CD4-positive, alpha-beta T cell treated with Interleukin-2 at 100 ng/mL for 4 hours (primary cell): ENCODE data around the gene KCNQ4.

Experiments used
- DNase-seq: peaks from one replicate; pipeline ENCODE4 v3.0.0-alpha.2; 2020; ENCODE audit warnings: low spot score

KCNQ4 gene

GRCh38 chr1:40861224-40862003 lies 77.8 kb downstream of the KCNQ4 start:
- peak; percentile 12 for DNase-seq

- DNase-seq: peak; percentile 97
Observed at GRCh38 chr1:40862008-40862863, 78.6 kb downstream of the KCNQ4 start, which contains the start of gene CITED4. Gene CITED4, minus strand, starts transcription at chr1:40862363. Its CDS starts 236 bp downstream, at chr1:40862127.

- DNase-seq: peak; percentile 13
Observed at GRCh38 chr1:40868051-40868723, 84.6 kb downstream of the KCNQ4 start.

- DNase-seq: no peak
Observed at GRCh38 chr1:40870135-40870728, 86.6 kb downstream of the KCNQ4 start.

GRCh38 chr1:40872276-40872675 lies 88.7 kb downstream of the KCNQ4 start:
- DNase-seq: no peak

GRCh38 chr1:40873863-40874472 lies 90.4 kb downstream of the KCNQ4 start:
- no peak for DNase-seq

GRCh38 chr1:40876436-40876761 lies 92.8 kb downstream of the KCNQ4 start:
- DNase-seq: no peak

- DNase-seq: no peak
Observed at GRCh38 chr1:40876891-40877290, 93.3 kb downstream of the KCNQ4 start.

GRCh38 chr1:40877698-40878097 lies 94.1 kb downstream of the KCNQ4 start:
- no peak for DNase-seq

- DNase-seq: no peak
Observed at GRCh38 chr1:40878906-40879305, 95.3 kb downstream of the KCNQ4 start.

- DNase-seq: no peak
Observed at GRCh38 chr1:40879482-40880175, 96.0 kb downstream of the KCNQ4 start.

- DNase-seq: no peak
Observed at GRCh38 chr1:40880813-40881549, 97.4 kb downstream of the KCNQ4 start.

GRCh38 chr1:40884055-40884795 lies 100.6 kb downstream of the KCNQ4 start:
- DNase-seq: no peak

- no peak for DNase-seq
Observed at GRCh38 chr1:40886318-40887011, 102.9 kb downstream of the KCNQ4 start.

- DNase-seq: no peak
Observed at GRCh38 chr1:40887012-40887378, 103.4 kb downstream of the KCNQ4 start.

- DNase-seq: no peak
Observed at GRCh38 chr1:40887652-40888051, 104.1 kb downstream of the KCNQ4 start.
